Measurements from ENCODE around the gene NMT2.

NMT2 gene

DNA sequence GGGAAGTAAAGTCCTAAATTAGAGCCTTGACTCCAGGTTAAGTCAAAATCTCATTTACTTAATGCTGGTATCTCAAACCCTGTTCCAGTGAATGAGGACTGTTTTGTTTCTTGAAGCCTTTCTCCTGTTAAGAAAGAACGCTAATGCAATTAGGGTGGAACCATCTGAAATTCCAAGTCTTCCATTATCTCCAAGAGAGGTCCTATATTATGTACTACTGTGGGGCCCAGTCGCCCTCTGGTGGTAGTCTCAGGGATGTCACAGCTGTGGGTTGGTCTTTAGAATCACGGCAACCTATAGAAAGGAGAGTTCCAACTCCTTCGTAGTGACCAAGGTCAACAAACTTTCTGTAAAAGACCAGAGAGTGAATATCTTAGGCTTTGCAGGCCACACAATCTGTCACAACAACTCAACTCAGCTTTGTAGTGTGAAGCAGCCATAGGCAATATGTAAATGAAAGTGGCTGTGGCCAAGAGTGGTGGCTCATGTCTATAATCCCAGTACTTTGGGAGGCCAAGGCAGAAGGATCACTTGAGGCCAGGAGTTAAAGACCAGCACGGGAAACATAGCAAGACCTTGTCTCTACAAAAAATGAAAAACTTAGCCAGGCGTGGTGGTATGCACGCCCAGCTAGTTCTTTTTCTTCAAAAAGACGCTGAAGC lies 62.0 kb downstream of the NMT2 start:
- Histone ChIP-seq H3K9me3 (no peaks in the 10 kb centered on the region), H4K20me1 (peaks cover 44% of the 10 kb centered on the region), H3K9ac (no peak overlapping the region; the same call in 1 of the 2 replicates), H3K4me2 (no peak overlapping the region), H3K27me3 (no peaks in the 10 kb centered on the region), H3K36me3 (peaks cover 91% of the 10 kb centered on the region), H3K4me1 (no peaks in the 10 kb centered on the region), H3K4me3 (no peak overlapping the region), H3K27ac (no peak overlapping the region)
- TF ChIP-seq Cebpa-rat (IDR thresholded peaks at IDR 0.05): no peak

DNA sequence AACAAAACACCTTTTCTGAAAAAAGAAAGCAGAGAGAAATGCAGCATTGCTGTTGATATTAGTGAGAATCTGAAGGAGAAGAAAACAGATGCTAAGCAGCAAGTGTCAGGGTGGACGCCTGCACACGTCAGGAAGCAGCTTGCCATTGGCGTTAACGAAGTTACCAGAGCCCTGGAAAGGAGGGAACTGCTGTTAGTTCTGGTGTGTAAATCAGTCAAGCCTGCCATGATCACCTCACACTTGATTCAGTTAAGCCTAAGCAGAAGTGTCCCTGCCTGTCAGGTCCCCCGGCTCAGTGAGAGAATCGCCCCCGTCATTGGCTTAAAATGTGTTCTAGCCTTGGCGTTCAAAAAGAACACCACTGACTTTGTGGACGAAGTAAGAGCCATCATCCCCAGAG lies 65.0 kb downstream of the NMT2 start:
- no peak for TF ChIP-seq Cebpa-rat (IDR thresholded peaks at IDR 0.05)
- Histone ChIP-seq H3K9me3 (no peaks in the 10 kb centered on the region), H3K4me3 (no peak overlapping the region), H3K36me3 (peaks cover 92% of the 10 kb centered on the region), H3K4me2 (no peak overlapping the region), H4K20me1 (peaks cover 73% of the 10 kb centered on the region), H3K9ac (no peak overlapping the region), H3K4me1 (peaks cover 15% of the 10 kb centered on the region), H3K27ac (no peak overlapping the region), H3K27me3 (no peaks in the 10 kb centered on the region)

DNA sequence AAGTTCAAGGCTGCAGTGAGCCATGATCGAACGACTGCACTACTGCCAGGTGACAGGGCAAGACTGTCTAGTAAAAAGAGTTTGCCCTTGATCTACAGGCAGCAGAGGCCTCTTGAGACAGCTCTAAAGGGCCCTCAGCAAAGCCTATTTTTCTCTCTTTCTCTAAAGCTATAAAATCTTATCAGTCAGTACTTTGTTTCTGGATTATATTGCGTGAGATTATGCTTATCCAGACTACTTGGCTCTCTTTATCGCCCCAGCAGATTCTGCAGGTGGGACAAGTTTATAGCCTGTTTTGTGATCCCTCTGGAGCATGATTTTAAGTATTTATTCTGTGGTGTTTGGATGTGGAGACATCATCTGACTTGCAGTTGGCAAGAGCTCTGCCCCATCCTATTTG lies 68.6 kb downstream of the NMT2 start:
- Histone ChIP-seq H3K4me2 (0 out of 2 replicates have a peak overlapping the region, but pooled peaks have one; percentile 78), H3K4me3 (no peak overlapping the region), H3K4me1 (peaks cover 28% of the 10 kb centered on the region), H4K20me1 (peaks cover 61% of the 10 kb centered on the region), H3K9me3 (no peaks in the 10 kb centered on the region), H3K27ac (no peak overlapping the region), H3K27me3 (no peaks in the 10 kb centered on the region), H3K9ac (peak overlapping the region; percentile 93; the same call in 1 of the 2 replicates), H3K36me3 (peaks cover 61% of the 10 kb centered on the region)
- no peak for TF ChIP-seq Cebpa-rat (IDR thresholded peaks at IDR 0.05)

DNA sequence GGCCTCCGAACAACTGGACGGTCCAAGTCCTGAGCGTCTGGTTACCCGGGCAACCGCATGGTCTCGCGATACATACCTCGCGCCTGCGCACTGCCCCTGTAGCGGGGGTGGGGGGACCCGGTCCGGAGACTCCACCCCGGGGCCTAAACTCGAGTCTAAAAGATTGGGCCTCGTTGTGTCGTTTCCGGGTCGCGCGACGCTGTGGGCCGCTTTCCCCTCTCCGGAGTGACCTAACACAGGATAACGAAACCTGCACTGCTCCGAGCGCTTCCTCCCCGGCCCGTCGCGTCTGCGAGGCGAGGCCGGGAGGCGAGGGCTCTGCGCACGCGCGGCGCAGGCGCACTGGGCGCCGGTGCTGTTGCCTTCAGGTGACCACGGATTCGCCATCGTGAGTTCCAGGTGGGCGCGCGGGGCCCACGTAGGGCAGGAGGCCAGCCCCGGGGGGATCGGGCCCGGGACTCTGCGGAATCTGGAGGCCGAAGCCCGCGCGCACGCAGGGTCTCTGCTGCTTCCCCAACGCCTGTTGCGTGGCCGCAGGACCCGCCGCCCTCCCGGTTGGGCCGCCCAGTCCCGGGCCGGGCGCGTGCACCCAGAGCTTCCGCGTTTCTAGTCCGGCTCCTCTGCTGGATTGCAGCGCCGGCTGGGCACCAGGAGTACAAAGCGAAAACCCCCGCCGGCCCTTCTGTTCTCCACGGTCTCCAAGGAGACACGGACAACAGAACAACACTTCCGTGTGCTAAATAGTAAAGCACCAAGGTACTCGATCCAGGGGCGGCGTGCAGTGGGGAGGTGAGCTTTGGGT lies 71.3 kb downstream of the NMT2 start, which contains the start of gene RPP38:
Gene RPP38, plus strand, starts transcription at position 345 of the 802 bp plus-strand sequence. CDS start 5,960 bp downstream, outside the sequence.
- Histone ChIP-seq H3K4me3 (peak within 1 kb of the TSS; percentile 91), H3K4me2 (peak within 1 kb of the TSS; percentile 78), H3K9ac (peak within 1 kb of the TSS; percentile 93), H3K27ac (peak within 1 kb of the TSS; percentile 96), H3K9me3 (no peaks in the 10 kb centered on the region), H4K20me1 (peaks cover 37% of the 10 kb centered on the region), H3K4me1 (peaks cover 28% of the 10 kb centered on the region), H3K27me3 (no peaks in the 10 kb centered on the region), H3K36me3 (peaks cover 34% of the 10 kb centered on the region)
- TF ChIP-seq Cebpa-rat (IDR thresholded peaks at IDR 0.05): no peak

DNA sequence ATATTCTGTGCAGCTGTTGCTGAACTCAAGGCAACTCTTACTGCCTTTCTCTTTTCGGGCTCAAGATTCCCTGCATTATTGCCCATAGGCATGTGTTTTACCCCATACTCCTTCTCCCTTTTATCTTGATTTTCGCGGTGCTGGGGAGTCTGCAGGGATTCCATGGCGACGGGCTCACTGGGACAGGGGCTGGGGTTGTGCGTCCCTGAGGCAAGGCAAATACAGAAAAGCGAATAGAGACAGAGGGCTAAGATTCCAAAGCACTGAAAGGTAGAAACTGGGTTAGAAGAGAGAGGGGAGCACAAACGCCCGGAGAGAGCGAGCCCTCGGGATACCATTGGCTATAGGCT lies 71.9 kb downstream of the NMT2 start:
- peak overlapping the region; percentile 91 for H3K4me3 ChIP-seq
- H4K20me1 ChIP-seq: peaks cover 31% of the 10 kb centered on the region
- peak overlapping the region; percentile 93 for H3K9ac ChIP-seq
- no peaks in the 10 kb centered on the region for H3K9me3 ChIP-seq
- peak overlapping the region; percentile 78 for H3K4me2 ChIP-seq
- no peak for TF ChIP-seq Cebpa-rat (IDR thresholded peaks at IDR 0.05)
- no peaks in the 10 kb centered on the region for H3K27me3 ChIP-seq
- H3K27ac ChIP-seq: peak overlapping the region; percentile 96
- peaks cover 28% of the 10 kb centered on the region for H3K36me3 ChIP-seq
- H3K4me1 ChIP-seq: peaks cover 28% of the 10 kb centered on the region

DNA sequence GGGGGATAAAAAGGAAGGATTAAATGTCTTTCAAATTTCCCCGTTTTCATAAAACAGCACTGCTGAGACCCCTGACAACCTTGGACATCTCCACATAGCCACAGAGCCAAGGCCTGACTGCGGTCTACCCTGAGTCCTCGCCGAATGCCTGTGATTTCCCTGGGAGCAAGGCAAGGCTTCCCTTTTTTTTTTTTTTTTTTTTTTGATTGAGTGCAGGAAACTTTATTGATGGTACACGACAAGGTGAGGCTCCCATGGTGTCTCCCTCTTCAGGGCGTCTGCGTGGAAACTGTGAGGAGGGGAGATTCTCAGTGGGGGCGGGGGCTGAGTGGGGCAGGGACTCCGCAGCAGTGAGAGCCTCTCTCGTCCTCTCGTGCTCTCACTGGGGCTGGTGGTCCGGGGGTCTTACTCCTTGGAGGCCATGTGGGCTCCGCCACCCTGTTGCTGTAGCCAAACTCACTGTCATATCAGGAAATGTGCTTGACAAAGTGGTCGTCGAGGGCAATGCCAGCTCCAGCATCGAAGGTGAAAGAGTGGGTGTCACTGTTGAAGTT lies 75.6 kb downstream of the NMT2 start:
- no peak for TF ChIP-seq Cebpa-rat (IDR thresholded peaks at IDR 0.05)
- Histone ChIP-seq H3K9ac (no peak overlapping the region), H4K20me1 (no peaks in the 10 kb centered on the region), H3K36me3 (no peaks in the 10 kb centered on the region), H3K27me3 (no peaks in the 10 kb centered on the region), H3K4me3 (no peak overlapping the region), H3K27ac (no peak overlapping the region), H3K4me1 (peaks cover 10% of the 10 kb centered on the region), H3K9me3 (no peaks in the 10 kb centered on the region), H3K4me2 (no peak overlapping the region)

DNA sequence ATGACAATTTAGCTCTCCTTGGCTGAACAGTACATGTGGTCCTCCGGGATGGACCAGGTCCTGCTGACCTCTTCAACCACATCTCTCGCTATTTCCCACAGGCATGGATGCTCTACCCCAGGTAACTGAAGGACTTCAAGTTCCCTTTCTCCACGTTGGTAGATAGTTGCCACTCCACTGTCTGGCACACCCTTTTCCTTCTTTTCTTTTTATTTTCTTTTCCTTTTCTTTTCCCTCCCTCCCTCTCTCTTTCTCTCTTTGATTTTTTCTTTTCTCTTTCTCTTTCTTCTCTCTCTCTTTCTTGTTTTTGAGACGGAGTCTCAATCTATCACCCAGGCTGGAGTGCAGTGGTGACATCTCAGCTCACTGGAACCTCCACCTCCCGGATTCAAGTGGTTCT lies 77.1 kb downstream of the NMT2 start:
- no peak overlapping the region for H3K4me2 ChIP-seq
- no peak overlapping the region for H3K4me3 ChIP-seq
- H3K27me3 ChIP-seq: no peaks in the 10 kb centered on the region
- no peak overlapping the region for H3K27ac ChIP-seq
- H4K20me1 ChIP-seq: no peaks in the 10 kb centered on the region
- H3K9ac ChIP-seq: no peak overlapping the region
- no peak for TF ChIP-seq Cebpa-rat (IDR thresholded peaks at IDR 0.05)
- no peaks in the 10 kb centered on the region for H3K9me3 ChIP-seq
- H3K36me3 ChIP-seq: no peaks in the 10 kb centered on the region
- peaks cover 10% of the 10 kb centered on the region for H3K4me1 ChIP-seq

DNA sequence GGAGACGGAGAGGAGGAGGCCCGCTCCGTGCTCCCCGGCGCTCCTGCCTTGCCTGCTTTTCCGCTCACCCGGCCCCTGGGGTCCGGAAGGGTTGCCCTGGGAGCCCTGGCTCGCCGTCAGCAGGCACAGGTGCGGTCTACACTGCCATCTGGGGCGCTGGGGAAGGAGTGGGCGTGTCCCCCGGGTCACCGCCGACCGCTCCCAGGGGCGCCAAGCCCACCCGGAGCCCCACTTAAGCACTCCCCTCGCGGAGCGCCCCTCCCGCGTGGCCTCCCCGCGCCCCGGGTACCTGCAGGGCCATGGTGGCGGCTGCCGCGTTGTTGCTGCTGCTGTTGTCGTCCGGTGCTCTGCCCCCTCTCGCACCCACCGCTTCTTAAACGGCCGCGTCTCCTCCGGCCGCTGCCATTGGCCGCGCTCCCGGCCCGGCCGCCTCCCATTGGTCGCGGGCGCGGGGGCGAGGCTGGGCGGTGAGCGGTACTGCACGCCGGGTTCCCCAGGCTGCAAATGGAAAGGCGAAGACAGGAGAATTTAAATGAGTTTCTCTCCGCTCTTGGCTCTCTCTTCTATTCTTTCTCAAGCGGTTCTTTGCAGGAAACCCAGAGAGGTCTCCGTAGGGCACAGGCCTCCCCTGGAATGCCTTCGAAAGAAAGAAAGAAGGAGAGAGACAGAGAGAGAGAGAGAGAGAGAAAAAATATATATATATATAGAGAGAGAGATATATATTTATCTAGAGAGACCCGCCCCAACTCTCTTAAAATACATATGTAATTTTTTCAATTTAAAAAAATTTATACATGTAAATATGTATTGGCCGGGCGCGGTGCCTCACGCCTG lies 79.8 kb downstream of the NMT2 start, which contains the start of gene ACBD7:
Gene ACBD7, minus strand, starts transcription at position 349 of the 834 bp plus-strand sequence. Its CDS starts 48 bp downstream, at position 301.
- Histone ChIP-seq H3K9ac (peak within 1 kb of the TSS; percentile 55), H3K4me2 (peak within 1 kb of the TSS; percentile 82), H3K27me3 (no peaks in the 10 kb centered on the region), H3K9me3 (no peaks in the 10 kb centered on the region), H3K36me3 (no peaks in the 10 kb centered on the region), H4K20me1 (no peaks in the 10 kb centered on the region), H3K27ac (peak within 1 kb of the TSS; percentile 39), H3K4me1 (peaks cover 6% of the 10 kb centered on the region), H3K4me3 (peak within 1 kb of the TSS; percentile 81)
- no peak for TF ChIP-seq Cebpa-rat (IDR thresholded peaks at IDR 0.05)

DNA sequence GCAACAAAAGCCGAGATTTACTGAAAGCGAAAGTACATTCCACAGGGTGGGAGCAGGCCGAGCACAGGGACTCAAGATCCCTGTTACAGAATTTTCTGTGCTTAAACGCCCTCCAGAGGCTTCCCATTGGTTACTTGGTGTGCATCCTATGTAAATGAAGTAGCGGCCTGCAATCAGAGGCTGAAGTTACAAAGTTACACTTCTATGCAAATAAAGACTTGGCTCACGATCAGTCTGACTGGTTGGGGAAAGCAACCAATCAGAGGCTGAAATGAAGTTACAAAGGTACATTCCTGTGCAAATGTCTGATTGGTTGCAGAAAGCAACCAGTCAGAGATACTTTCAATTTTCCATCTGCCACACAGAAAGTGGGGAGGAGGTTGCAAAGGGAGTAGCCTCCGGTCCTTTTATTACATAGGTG lies 84.0 kb downstream of the NMT2 start:
- Histone ChIP-seq H4K20me1 (no peaks in the 10 kb centered on the region), H3K27ac (no peak overlapping the region), H3K4me3 (no peak overlapping the region), H3K9me3 (no peaks in the 10 kb centered on the region), H3K36me3 (no peaks in the 10 kb centered on the region), H3K27me3 (no peaks in the 10 kb centered on the region), H3K4me1 (peaks cover 6% of the 10 kb centered on the region), H3K4me2 (no peak overlapping the region), H3K9ac (no peak overlapping the region)
- TF ChIP-seq Cebpa-rat (IDR thresholded peaks at IDR 0.05): no peak
